Measurements from ENCODE around the gene CBR1.

- TF ChIP-seq SMC3 (conservative IDR thresholded peaks at IDR 0.05; ENCODE audit: poor library complexity) (no peak), CTCF (IDR thresholded peaks at IDR 0.05; ENCODE audit: poor library complexity, severe bottlenecking) (no peak), REST (IDR thresholded peaks at IDR 0.05; ENCODE audit: borderline replicate concordance) (no peak), TAF1 (IDR thresholded peaks at IDR 0.05; ENCODE audit: low read depth) (no peak), RAD21 (conservative IDR thresholded peaks at IDR 0.05) (no peak), POLR2AphosphoS5 (IDR thresholded peaks at IDR 0.05) (no peak), EP300 (conservative IDR thresholded peaks at IDR 0.05; ENCODE audit: poor library complexity, severe bottlenecking) (no peak), EZH2 (IDR thresholded peaks at IDR 0.05; ENCODE audit: borderline replicate concordance, insufficient read depth, low read length, poor library complexity, severe bottlenecking) (no peak), MXI1 (conservative IDR thresholded peaks at IDR 0.05; ENCODE audit: poor library complexity, severe bottlenecking) (no peak)
Observed at GRCh38 chr21:36093512-36093911, 23.7 kb downstream of the CBR1 start.
